KOPT-K1 (cell line): ENCODE results near the gene TMPRSS11F.

ENCODE experiments used
- H3K27ac ChIP-seq: fragments of 200-600 bp; sonication (generic); 2 replicates; pipeline ENCODE4 v1.5.1; 2016; ENCODE audit warnings: antibody characterized with exemption, mild to moderate bottlenecking, low read depth, low read length; ENCODE audit not compliant: poor library complexity, severe bottlenecking
- H3K36me3 ChIP-seq: fragments of 200-600 bp; sonication (generic); 2 replicates; pipeline ENCODE4 v1.5.1; 2017; ENCODE audit warnings: antibody characterized with exemption, mild to moderate bottlenecking, low read length, moderate library complexity; ENCODE audit not compliant: insufficient read depth
- H3K9me3 ChIP-seq: fragments of 200-600 bp; sonication (generic); 2 replicates; pipeline ENCODE4 v1.5.1; 2017; ENCODE audit warnings: antibody characterized with exemption, low read length, mild to moderate bottlenecking; ENCODE audit not compliant: insufficient read depth, poor library complexity, severe bottlenecking

Gene TMPRSS11F

GRCh38 chr4:68124262-68124661, 5.4 kb downstream of the TMPRSS11F start:
- no peak overlapping the region for H3K27ac ChIP-seq
- no peaks in the 10 kb centered on the region for H3K36me3 ChIP-seq
- no peaks in the 10 kb centered on the region for H3K9me3 ChIP-seq

- Histone ChIP-seq H3K9me3 (no peaks in the 10 kb centered on the region), H3K36me3 (no peaks in the 10 kb centered on the region), H3K27ac (no peak overlapping the region)
Measured at GRCh38 chr4:68123525-68123924, 6.1 kb downstream of the TMPRSS11F start.

GRCh38 chr4:68119921-68120320, 9.7 kb downstream of the TMPRSS11F start:
- H3K27ac ChIP-seq, result no peak overlapping the region
- no peaks in the 10 kb centered on the region for H3K9me3 ChIP-seq

GRCh38 chr4:68110441-68110840, 19.2 kb downstream of the TMPRSS11F start:
- H3K9me3 ChIP-seq, result no peaks in the 10 kb centered on the region
- H3K27ac ChIP-seq, result no peak overlapping the region
- no peaks in the 10 kb centered on the region for H3K36me3 ChIP-seq

More at GRCh38 chr4:68119921-68120320, 9.7 kb downstream of the TMPRSS11F start:
- no peaks in the 10 kb centered on the region for H3K36me3 ChIP-seq

GRCh38 chr4:68109868-68110267, 19.8 kb downstream of the TMPRSS11F start:
- Histone ChIP-seq H3K9me3 (no peaks in the 10 kb centered on the region), H3K27ac (no peak overlapping the region), H3K36me3 (no peaks in the 10 kb centered on the region)

GRCh38 chr4:68082758-68083157, 46.9 kb downstream of the TMPRSS11F start:
- no peaks in the 10 kb centered on the region for H3K36me3 ChIP-seq
- H3K27ac ChIP-seq, result no peak overlapping the region
- no peaks in the 10 kb centered on the region for H3K9me3 ChIP-seq

- Histone ChIP-seq H3K9me3 (no peaks in the 10 kb centered on the region), H3K27ac (no peak overlapping the region), H3K36me3 (no peaks in the 10 kb centered on the region)
Measured at GRCh38 chr4:68079928-68080327, 49.7 kb downstream of the TMPRSS11F start.

GRCh38 chr4:68077737-68078136, 51.9 kb downstream of the TMPRSS11F start:
- H3K27ac ChIP-seq, result no peak overlapping the region
- H3K36me3 ChIP-seq, result no peaks in the 10 kb centered on the region
- no peaks in the 10 kb centered on the region for H3K9me3 ChIP-seq

- Histone ChIP-seq H3K9me3 (no peaks in the 10 kb centered on the region), H3K36me3 (no peaks in the 10 kb centered on the region), H3K27ac (no peak overlapping the region)
Measured at GRCh38 chr4:68077301-68077700, 52.4 kb downstream of the TMPRSS11F start.

GRCh38 chr4:68076194-68076593, 53.5 kb downstream of the TMPRSS11F start:
- no peaks in the 10 kb centered on the region for H3K36me3 ChIP-seq
- H3K9me3 ChIP-seq, result no peaks in the 10 kb centered on the region
- no peak overlapping the region for H3K27ac ChIP-seq

- H3K27ac ChIP-seq, result no peak overlapping the region
- no peaks in the 10 kb centered on the region for H3K9me3 ChIP-seq
- no peaks in the 10 kb centered on the region for H3K36me3 ChIP-seq
Measured at GRCh38 chr4:68074397-68074796, 55.3 kb downstream of the TMPRSS11F start.

- H3K27ac ChIP-seq, result no peak overlapping the region
- H3K36me3 ChIP-seq, result no peaks in the 10 kb centered on the region
- H3K9me3 ChIP-seq, result no peaks in the 10 kb centered on the region
Measured at GRCh38 chr4:68070302-68070701, 59.4 kb downstream of the TMPRSS11F start.

- Histone ChIP-seq H3K27ac (no peak overlapping the region), H3K36me3 (no peaks in the 10 kb centered on the region), H3K9me3 (no peaks in the 10 kb centered on the region)
Measured at GRCh38 chr4:68062501-68062900, 67.2 kb downstream of the TMPRSS11F start.

GRCh38 chr4:68038272-68038671, 91.4 kb downstream of the TMPRSS11F start:
- no peak overlapping the region for H3K27ac ChIP-seq
- H3K36me3 ChIP-seq, result no peaks in the 10 kb centered on the region
- no peaks in the 10 kb centered on the region for H3K9me3 ChIP-seq

GRCh38 chr4:68021185-68021584, 108.5 kb downstream of the TMPRSS11F start:
- Histone ChIP-seq H3K36me3 (no peaks in the 10 kb centered on the region), H3K27ac (no peak overlapping the region), H3K9me3 (no peaks in the 10 kb centered on the region)

- Histone ChIP-seq H3K27ac (no peak overlapping the region), H3K36me3 (no peaks in the 10 kb centered on the region), H3K9me3 (no peaks in the 10 kb centered on the region)
Measured at GRCh38 chr4:68011684-68012083, 118.0 kb downstream of the TMPRSS11F start.
